ENCODE data around the gene FCN3.

DNA sequence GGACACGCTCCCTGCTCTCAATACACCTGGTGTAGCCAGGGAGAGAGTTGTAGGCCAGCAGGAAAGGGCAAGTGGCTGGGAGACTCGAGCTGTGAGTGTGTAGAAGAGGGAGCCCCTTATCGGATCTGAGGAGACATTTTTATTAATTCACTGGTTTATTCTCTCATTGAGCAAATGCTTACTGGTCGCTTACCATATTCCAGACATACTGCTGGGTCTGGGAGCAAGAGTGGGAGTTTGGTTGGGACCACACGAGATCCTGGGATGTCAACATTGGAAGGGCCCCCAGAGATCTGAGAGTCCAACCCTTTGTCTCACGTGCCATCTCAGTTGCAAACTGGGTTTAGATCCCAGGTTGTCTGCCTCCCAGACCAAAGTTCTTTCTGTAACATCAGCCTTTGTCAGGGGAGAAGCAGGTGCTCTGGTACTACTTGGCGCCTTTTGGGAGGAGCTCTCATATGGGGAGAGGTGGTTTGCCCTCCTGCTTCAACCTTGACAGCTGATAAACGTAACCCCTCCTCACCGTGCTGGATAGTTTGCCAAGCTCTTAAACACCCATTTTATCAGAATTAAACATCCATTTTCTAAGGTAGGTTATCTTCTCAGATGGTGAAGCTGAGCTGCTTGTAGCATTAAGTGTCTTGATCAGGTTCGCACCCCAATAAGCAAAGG lies 51.9 kb downstream of the FCN3 start:
- TF ChIP-seq POLR2A (IDR thresholded peaks at IDR 0.05): no peak
- TF ChIP-seq, protein P1, sequence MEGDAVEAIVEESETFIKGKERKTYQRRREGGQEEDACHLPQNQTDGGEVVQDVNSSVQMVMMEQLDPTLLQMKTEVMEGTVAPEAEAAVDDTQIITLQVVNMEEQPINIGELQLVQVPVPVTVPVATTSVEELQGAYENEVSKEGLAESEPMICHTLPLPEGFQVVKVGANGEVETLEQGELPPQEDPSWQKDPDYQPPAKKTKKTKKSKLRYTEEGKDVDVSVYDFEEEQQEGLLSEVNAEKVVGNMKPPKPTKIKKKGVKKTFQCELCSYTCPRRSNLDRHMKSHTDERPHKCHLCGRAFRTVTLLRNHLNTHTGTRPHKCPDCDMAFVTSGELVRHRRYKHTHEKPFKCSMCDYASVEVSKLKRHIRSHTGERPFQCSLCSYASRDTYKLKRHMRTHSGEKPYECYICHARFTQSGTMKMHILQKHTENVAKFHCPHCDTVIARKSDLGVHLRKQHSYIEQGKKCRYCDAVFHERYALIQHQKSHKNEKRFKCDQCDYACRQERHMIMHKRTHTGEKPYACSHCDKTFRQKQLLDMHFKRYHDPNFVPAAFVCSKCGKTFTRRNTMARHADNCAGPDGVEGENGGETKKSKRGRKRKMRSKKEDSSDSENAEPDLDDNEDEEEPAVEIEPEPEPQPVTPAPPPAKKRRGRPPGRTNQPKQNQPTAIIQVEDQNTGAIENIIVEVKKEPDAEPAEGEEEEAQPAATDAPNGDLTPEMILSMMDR (IDR thresholded peaks at IDR 0.05): no peak
